HEK293 (cell line): ENCODE data around the gene SULF2.

Experiments
- CTCF ChIA-PET: fragments of 350-600 bp; formaldehyde crosslinking; extraction: SDS; loops from one replicate; lab custom pipeline; 2021; ENCODE audit warnings: antibody characterized with exemption; lab: Yijun Ruan, JAX
- POLR2A ChIA-PET: fragments of 300-600 bp; formaldehyde crosslinking; extraction: SDS; loops from one replicate; lab custom pipeline; 2020; ENCODE audit warnings: antibody characterized with exemption, inconsistent platforms; lab: Yijun Ruan, JAX
- H3K27ac ChIP-seq: fragments of 200-500 bp; sonication (Bioruptor generic); 2 replicates; pipeline ENCODE4 v1.5.1; 2014; ENCODE audit warnings: low read depth, low read length, control low read depth, inconsistent platforms; ENCODE audit errors: extremely low read depth
- H3K36me3 ChIP-seq, 2 experiments: fragments of 200-500 bp in 1 of 2; sonication (Bioruptor generic) in 1 of 2; 1 replicate in 1 of 2; 2 replicates in 1 of 2; pipeline ENCODE4 v1.5.1; 2014 to 2017; ENCODE audit warnings: inconsistent platforms in 2 of 2, low read length in 2 of 2; ENCODE audit not compliant: control insufficient read depth in 2 of 2, insufficient read depth in 1 of 2
- H3K4me1 ChIP-seq: fragments of 200-500 bp; sonication (Bioruptor generic); 2 replicates; pipeline ENCODE4 v1.5.1; 2014; ENCODE audit warnings: mild to moderate bottlenecking, low read length, inconsistent platforms; ENCODE audit not compliant: control insufficient read depth, insufficient read depth
- H3K4me3 ChIP-seq: 2 replicates; pipeline ENCODE4 v1.5.1; 2011; ENCODE audit warnings: low read depth, mild to moderate bottlenecking, control low read depth, low read length, moderate library complexity
- H3K9me3 ChIP-seq: fragments of 200-500 bp; sonication (Bioruptor generic); 2 replicates; pipeline ENCODE4 v1.5.1; 2014; ENCODE audit warnings: low read depth, low read length, inconsistent platforms; ENCODE audit not compliant: control insufficient read depth, insufficient read depth
- EGR2 ChIP-seq: fragments of 450-650 bp; formaldehyde crosslinking; IDR thresholded peaks from 2 replicates; pipeline ENCODE4 v1.5.1; 2016; ENCODE audit warnings: low read depth, missing biosample characterization, missing genetic modification characterization
- GFI1B ChIP-seq: fragments of 450-650 bp; formaldehyde crosslinking; IDR thresholded peaks from 2 replicates; pipeline ENCODE4 v1.5.1; 2016; ENCODE audit warnings: missing biosample characterization, missing genetic modification characterization
- GLIS1 ChIP-seq: fragments of 450-650 bp; formaldehyde crosslinking; IDR thresholded peaks from 2 replicates; pipeline ENCODE4 v1.5.1; 2016; ENCODE audit warnings: missing biosample characterization, missing genetic modification characterization
- HOXC10 ChIP-seq: sonication (generic); formaldehyde crosslinking; IDR thresholded peaks from 2 replicates; pipeline ENCODE4 v1.8.1; 2023; ENCODE audit warnings: mild to moderate bottlenecking, missing genetic modification reagents
- HOXD13 ChIP-seq: sonication (generic); formaldehyde crosslinking; IDR thresholded peaks from 2 replicates; pipeline ENCODE4 v1.8.0; 2022; ENCODE audit warnings: missing genetic modification reagents, borderline replicate concordance
- KLF9 ChIP-seq: fragments of 450-650 bp; formaldehyde crosslinking; IDR thresholded peaks from 2 replicates; pipeline ENCODE4 v1.5.1; 2016; ENCODE audit warnings: missing biosample characterization, missing genetic modification characterization, low read depth
- PRDM10 ChIP-seq: fragments of 450-650 bp; formaldehyde crosslinking; IDR thresholded peaks from 2 replicates; pipeline ENCODE4 v1.5.1; 2016; ENCODE audit warnings: missing biosample characterization, missing genetic modification characterization
- PRDM4 ChIP-seq: fragments of 450-650 bp; formaldehyde crosslinking; IDR thresholded peaks from 2 replicates; pipeline ENCODE4 v1.5.1; 2017; ENCODE audit warnings: missing biosample characterization, missing genetic modification characterization
- ZBTB21 ChIP-seq: fragments of 450-650 bp; formaldehyde crosslinking; IDR thresholded peaks from 2 replicates; pipeline ENCODE4 v1.5.1; 2017; ENCODE audit warnings: missing biosample characterization, missing genetic modification characterization
- ZBTB48 ChIP-seq: fragments of 450-650 bp; formaldehyde crosslinking; IDR thresholded peaks from 2 replicates; pipeline ENCODE4 v1.5.1; 2016; ENCODE audit warnings: missing biosample characterization, missing genetic modification characterization
- ZFP37 ChIP-seq: fragments of 450-650 bp; formaldehyde crosslinking; IDR thresholded peaks from 2 replicates; pipeline ENCODE4 v1.5.1; 2016; ENCODE audit warnings: missing biosample characterization, missing genetic modification characterization
- ZNF155 ChIP-seq: fragments of 450-650 bp; formaldehyde crosslinking; IDR thresholded peaks from 2 replicates; pipeline ENCODE4 v1.5.1; 2016; ENCODE audit warnings: missing biosample characterization, missing genetic modification characterization
- ZNF202 ChIP-seq: fragments of 450-650 bp; formaldehyde crosslinking; IDR thresholded peaks from 2 replicates; pipeline ENCODE4 v1.5.1; 2016; ENCODE audit warnings: missing biosample characterization, missing genetic modification characterization, borderline replicate concordance
- ZNF404 ChIP-seq: fragments of 450-650 bp; formaldehyde crosslinking; IDR thresholded peaks from 2 replicates; pipeline ENCODE4 v1.5.1; 2017; ENCODE audit warnings: missing biosample characterization, missing genetic modification characterization
- ZNF529 ChIP-seq: fragments of 450-650 bp; formaldehyde crosslinking; IDR thresholded peaks from 2 replicates; pipeline ENCODE4 v1.5.1; 2017; ENCODE audit warnings: missing genetic modification characterization, missing biosample characterization; ENCODE audit not compliant: insufficient replicate concordance
- ZNF548 ChIP-seq: fragments of 450-650 bp; formaldehyde crosslinking; IDR thresholded peaks from 2 replicates; pipeline ENCODE4 v1.5.1; 2016; ENCODE audit warnings: missing biosample characterization, missing genetic modification characterization
- ZNF560 ChIP-seq: fragments of 450-650 bp; formaldehyde crosslinking; IDR thresholded peaks from 2 replicates; pipeline ENCODE4 v1.5.1; 2017; ENCODE audit warnings: missing biosample characterization, missing genetic modification characterization, borderline replicate concordance
- ZNF596 ChIP-seq: fragments of 450-650 bp; IDR thresholded peaks from 2 replicates; pipeline ENCODE4 v1.5.0; 2018; ENCODE audit warnings: missing biosample characterization, mild to moderate bottlenecking, missing genetic modification characterization, moderate library complexity
- ZNF677 ChIP-seq: fragments of 450-650 bp; IDR thresholded peaks from 2 replicates; pipeline ENCODE4 v1.5.0; 2018; ENCODE audit warnings: missing biosample characterization, mild to moderate bottlenecking, missing genetic modification characterization, moderate library complexity
- ZNF692 ChIP-seq: fragments of 450-650 bp; formaldehyde crosslinking; IDR thresholded peaks from 2 replicates; pipeline ENCODE4 v1.5.1; 2016; ENCODE audit warnings: missing biosample characterization, missing genetic modification characterization
- ZNF837 ChIP-seq: fragments of 450-650 bp; formaldehyde crosslinking; IDR thresholded peaks from 2 replicates; pipeline ENCODE4 v1.5.1; 2016; ENCODE audit warnings: missing biosample characterization, missing genetic modification characterization
- ZNF843 ChIP-seq: fragments of 450-650 bp; formaldehyde crosslinking; IDR thresholded peaks from 2 replicates; pipeline ENCODE4 v1.5.1; 2016; ENCODE audit warnings: missing biosample characterization, missing genetic modification characterization

Gene SULF2

GRCh38 chr20:47783828-47784598, 1.3 kb downstream of the SULF2 start:
- Histone ChIP-seq H3K4me1 (peaks cover 6% of the 10 kb centered on the region), H3K4me3 (peak overlapping the region; percentile 50), H3K36me3 (peaks cover 0 to 12% of the 10 kb centered on the region in 2 experiments; a peak in 1 of 3 replicates), H3K9me3 (no peaks in the 10 kb centered on the region), H3K27ac (peak overlapping the region; percentile 66; the same call in 1 of the 2 replicates)
- TF ChIP-seq ZNF560 (tag by site-specific recombination), result no peak
- TF ChIP-seq PRDM10, result 0 out of 2 replicates have a peak, but pooled peaks have one; percentile 35
- ChIA-PET CTCF (interaction anchor here (0.5 to 2.5 kb wide), 7 partner anchors 9 to 859 kb away, joined by 3 to 17 read pairs (median 4); no protein-coding TSS in a partner anchor), POLR2A (no interaction called here)

GRCh38 chr20:47782920-47783552, 2.2 kb downstream of the SULF2 start:
- Histone ChIP-seq H3K4me1 (no peaks in the 10 kb centered on the region), H3K9me3 (no peaks in the 10 kb centered on the region), H3K4me3 (no peak overlapping the region), H3K36me3 (peaks cover 0 to 12% of the 10 kb centered on the region in 2 experiments; a peak in 1 of 3 replicates), H3K27ac (no peak overlapping the region)
- POLR2A ChIA-PET, result interaction anchor here (0.6 kb wide), 1 partner anchor 228 kb away, joined by 4 read pairs; no protein-coding TSS in a partner anchor
- CTCF ChIA-PET, result interaction anchor here (2.0 to 2.5 kb wide), 3 partner anchors 58 to 838 kb away, joined by 7 to 17 read pairs (median 8); no protein-coding TSS in a partner anchor
- no peak for TF ChIP-seq PRDM4 (tag by site-specific recombination)
- TF ChIP-seq ZNF202 (tag by site-specific recombination), result no peak
- TF ChIP-seq ZNF529 (tag by site-specific recombination), result no peak
- TF ChIP-seq HOXD13 (CRISPR knock-in tag), result no peak
- no peak for TF ChIP-seq ZBTB21 (tag by site-specific recombination)
- TF ChIP-seq ZNF843 (tag by site-specific recombination), result no peak
- TF ChIP-seq HOXC10, result no peak
- TF ChIP-seq ZFP37 (tag by site-specific recombination), result no peak
- no peak for TF ChIP-seq KLF9 (tag by site-specific recombination)
- no peak for TF ChIP-seq GLIS1 (tag by site-specific recombination)
- no peak for TF ChIP-seq ZNF404 (tag by site-specific recombination)
- no peak for TF ChIP-seq ZBTB48 (tag by site-specific recombination)
- no peak for TF ChIP-seq ZNF548 (tag by site-specific recombination)
- TF ChIP-seq ZNF837 (tag by site-specific recombination), result no peak
- no peak for TF ChIP-seq EGR2 (tag by site-specific recombination)
- TF ChIP-seq GFI1B (tag by site-specific recombination), result no peak
- no peak for TF ChIP-seq ZNF596 (tag by site-specific recombination)
- no peak for TF ChIP-seq ZNF677 (tag by site-specific recombination)
- no peak for TF ChIP-seq ZNF155 (tag by site-specific recombination)
- no peak for TF ChIP-seq ZNF692 (tag by site-specific recombination)
